Measurements from ENCODE around the gene SLC23A1.

DNA sequence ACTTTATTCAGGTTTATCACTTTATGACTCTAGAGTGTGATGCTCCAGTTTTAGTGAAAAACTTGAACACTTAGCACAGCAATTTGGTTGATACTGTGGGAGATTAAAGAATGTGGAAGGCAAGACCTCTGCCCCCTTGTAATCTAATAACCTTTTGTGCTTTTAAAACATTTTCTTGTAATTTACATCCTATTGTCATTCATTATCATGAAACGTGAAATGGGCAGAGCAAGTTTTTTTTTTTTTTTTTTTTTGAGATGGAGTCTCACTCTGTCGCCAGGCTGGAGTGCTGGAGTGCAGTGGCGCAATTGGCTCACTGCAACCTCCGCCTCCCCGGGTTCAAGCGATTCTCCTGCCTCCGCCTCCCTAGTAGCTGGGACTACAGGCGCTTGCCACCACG, 39.6 kb downstream of the SLC23A1 start:
- TF ChIP-seq, protein P1, sequence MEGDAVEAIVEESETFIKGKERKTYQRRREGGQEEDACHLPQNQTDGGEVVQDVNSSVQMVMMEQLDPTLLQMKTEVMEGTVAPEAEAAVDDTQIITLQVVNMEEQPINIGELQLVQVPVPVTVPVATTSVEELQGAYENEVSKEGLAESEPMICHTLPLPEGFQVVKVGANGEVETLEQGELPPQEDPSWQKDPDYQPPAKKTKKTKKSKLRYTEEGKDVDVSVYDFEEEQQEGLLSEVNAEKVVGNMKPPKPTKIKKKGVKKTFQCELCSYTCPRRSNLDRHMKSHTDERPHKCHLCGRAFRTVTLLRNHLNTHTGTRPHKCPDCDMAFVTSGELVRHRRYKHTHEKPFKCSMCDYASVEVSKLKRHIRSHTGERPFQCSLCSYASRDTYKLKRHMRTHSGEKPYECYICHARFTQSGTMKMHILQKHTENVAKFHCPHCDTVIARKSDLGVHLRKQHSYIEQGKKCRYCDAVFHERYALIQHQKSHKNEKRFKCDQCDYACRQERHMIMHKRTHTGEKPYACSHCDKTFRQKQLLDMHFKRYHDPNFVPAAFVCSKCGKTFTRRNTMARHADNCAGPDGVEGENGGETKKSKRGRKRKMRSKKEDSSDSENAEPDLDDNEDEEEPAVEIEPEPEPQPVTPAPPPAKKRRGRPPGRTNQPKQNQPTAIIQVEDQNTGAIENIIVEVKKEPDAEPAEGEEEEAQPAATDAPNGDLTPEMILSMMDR (IDR thresholded peaks at IDR 0.05), result no peak
- TF ChIP-seq EP300 (IDR thresholded peaks at IDR 0.05) (no peak), POLR2A (IDR thresholded peaks at IDR 0.05) (no peak), POLR2AphosphoS5 (IDR thresholded peaks at IDR 0.05) (no peak)
